Measurements from ENCODE around the gene RASGRP2. TPM values are rescaled to one million over a fixed set of nuclear protein-coding genes. Genes with fewer than 3 reads are reported as not detected.

RASGRP2 gene
- total and polyA plus RNA-seq, 2 donors (not counting 3 experiments of a cell fraction or from before 2014, with no cell fraction given), result 1.2 to 2.3 TPM

DNA sequence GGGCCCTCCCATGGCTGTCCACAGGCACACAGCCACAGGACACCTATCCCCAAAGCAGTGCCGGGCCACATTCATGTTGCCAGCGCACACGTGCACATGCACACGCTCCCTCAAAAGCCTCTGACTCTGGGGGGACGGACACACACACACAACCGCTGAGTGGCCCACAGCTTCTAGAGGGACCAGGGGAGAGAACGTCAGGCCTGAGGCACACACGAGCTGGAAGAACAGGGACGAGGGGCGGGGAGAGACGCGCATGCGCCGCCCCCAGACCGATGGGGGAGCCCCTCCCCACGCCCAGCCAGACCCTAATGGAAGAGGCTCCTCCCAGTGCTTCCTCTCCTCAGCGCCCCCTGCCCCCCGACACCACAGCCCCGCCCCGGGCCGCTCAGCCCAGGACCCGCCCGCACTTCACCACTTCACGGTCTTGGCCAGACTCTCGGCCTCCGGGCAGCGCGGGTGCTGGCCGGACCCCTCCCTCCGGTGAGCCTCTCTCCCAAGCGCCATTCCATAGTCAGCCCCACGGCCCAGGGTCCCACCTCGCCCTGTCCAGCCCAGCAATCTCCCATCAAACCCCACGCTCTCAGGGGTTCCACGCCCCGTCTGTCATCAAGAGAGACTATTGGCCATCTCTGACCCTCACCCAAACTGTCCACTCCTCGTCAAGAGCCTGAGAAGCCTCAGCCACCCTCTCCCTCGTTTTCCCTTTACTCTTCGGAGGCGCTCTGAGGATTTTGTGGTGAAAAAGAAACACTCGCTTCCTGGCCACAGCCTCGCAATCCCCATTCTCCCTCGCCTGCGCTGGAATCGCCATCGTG is 32.6 kb downstream of the RASGRP2 start:
- FAIRE-seq (no peak), DNase-seq (ENCODE audit: low read depth, low spot score) (no peak)
- no peaks in the 10 kb centered on the region for H3K9me1 ChIP-seq (replicated peaks; ENCODE audit: control insufficient read depth, extremely low read depth, insufficient read depth, low read length)
- POLR2A ChIA-PET, result no interaction called here
- peaks cover 51 to 65% of the 10 kb centered on the region in 2 experiments for H3K27me3 ChIP-seq (ENCODE audit: control insufficient read depth in 2 of 2, insufficient read depth in 2 of 2, low read length in 2 of 2)
- H3K4me3 ChIP-seq (replicated peaks in 1 of 3; ENCODE audit: insufficient read depth in 1 of 3, low read depth in 1 of 3, low read length in 3 of 3), result no peak overlapping the region
- dilution Hi-C loops (cut with MboI; ENCODE audit: extremely low pct_ligation_motif_present, low sequenced_read_pairs), result no loop called here
- no peaks in the 10 kb centered on the region for H3K79me2 ChIP-seq (ENCODE audit: control insufficient read depth, insufficient read depth, low read length)
- no peaks in the 10 kb centered on the region for H4K20me1 ChIP-seq (replicated peaks; ENCODE audit: control insufficient read depth, extremely low read depth, insufficient read depth, low read length)
- TF ChIP-seq FOS (IDR thresholded peaks at IDR 0.05; ENCODE audit: borderline replicate concordance, insufficient read depth, low read length), result no peak
- peak; percentile 15 for TF ChIP-seq EZH2 (IDR thresholded peaks at IDR 0.05; ENCODE audit: borderline replicate concordance, low read depth, low read length, severe bottlenecking)
- TF ChIP-seq JUN (IDR thresholded peaks at IDR 0.05; ENCODE audit: borderline replicate concordance, insufficient read depth, insufficient read length, low read depth), result no peak
- no peak overlapping the region for H2AFZ ChIP-seq (ENCODE audit: low read depth, low read length)
- BruUV-seq (replicated peaks), result no TSS peak
- CTCF ChIA-PET, result no interaction called here
- no peaks in the 10 kb centered on the region for H3K9me3 ChIP-seq (replicated peaks; ENCODE audit: control insufficient read depth, insufficient read depth, low read length)
- H3K4me1 ChIP-seq (ENCODE audit: control insufficient read depth, extremely low read depth, insufficient read depth, low read length), result no peaks in the 10 kb centered on the region
- intact Hi-C loops (cut with micrococcal nuclease), result no loop called here
- no peak overlapping the region for H3K27ac ChIP-seq (ENCODE audit: insufficient read depth, low read depth, low read length)
- H3K36me3 ChIP-seq (ENCODE audit: control insufficient read depth in 2 of 2, extremely low read depth in 1 of 2, insufficient read depth in 2 of 2, low read length in 2 of 2), result no peaks in the 10 kb centered on the region
- H3K4me2 ChIP-seq (ENCODE audit: insufficient read depth, low read length), result no peak overlapping the region
- no peak overlapping the region for H3K9ac ChIP-seq (replicated peaks; ENCODE audit: extremely low read depth, insufficient read depth, low read length)

DNA sequence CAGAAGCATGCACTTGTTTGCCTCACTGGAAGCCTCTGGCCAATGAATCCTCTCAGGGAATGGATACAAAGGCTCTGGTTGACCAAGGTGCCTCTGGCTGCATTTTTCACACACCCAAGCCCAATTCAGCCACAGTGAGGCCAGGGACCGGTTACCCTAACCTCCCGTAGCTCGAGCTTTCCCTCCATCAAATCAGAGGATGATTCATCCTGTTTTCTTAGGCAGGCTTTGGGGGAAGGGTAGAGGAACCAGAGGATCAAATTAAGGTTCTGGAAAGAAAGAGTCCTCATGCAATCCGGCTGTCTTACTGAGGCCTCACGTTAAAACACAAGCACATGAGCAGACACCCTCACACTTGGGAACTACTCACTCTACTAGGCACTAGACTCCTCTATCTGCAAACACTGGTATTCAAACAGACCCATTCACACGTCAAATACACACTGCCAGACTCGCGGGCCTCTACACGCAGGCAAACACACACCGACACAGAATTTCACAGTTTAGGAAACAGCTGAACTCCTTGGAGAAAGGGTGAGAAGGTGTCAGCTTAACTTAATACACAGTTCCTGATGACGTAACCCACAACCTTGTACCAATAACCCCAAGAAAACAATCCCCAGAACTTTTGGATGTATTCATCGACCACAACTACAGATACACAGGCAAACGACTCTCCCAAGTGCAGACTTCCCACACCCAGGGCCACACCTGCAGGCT is 33.4 kb downstream of the RASGRP2 start:
- intact Hi-C loops (cut with micrococcal nuclease), result no loop called here
- Histone ChIP-seq H2AFZ (ENCODE audit: low read depth, low read length) (no peak overlapping the region), H3K79me2 (ENCODE audit: control insufficient read depth, insufficient read depth, low read length) (no peaks in the 10 kb centered on the region), H3K9me3 (replicated peaks; ENCODE audit: control insufficient read depth, insufficient read depth, low read length) (no peaks in the 10 kb centered on the region), H4K20me1 (replicated peaks; ENCODE audit: control insufficient read depth, extremely low read depth, insufficient read depth, low read length) (no peaks in the 10 kb centered on the region), H3K4me3 (replicated peaks in 1 of 3; ENCODE audit: insufficient read depth in 1 of 3, low read depth in 1 of 3, low read length in 3 of 3) (no peak overlapping the region), H3K4me1 (ENCODE audit: control insufficient read depth, extremely low read depth, insufficient read depth, low read length) (no peaks in the 10 kb centered on the region), H3K9me1 (replicated peaks; ENCODE audit: control insufficient read depth, extremely low read depth, insufficient read depth, low read length) (no peaks in the 10 kb centered on the region), H3K9ac (replicated peaks; ENCODE audit: extremely low read depth, insufficient read depth, low read length) (no peak overlapping the region), H3K36me3 (ENCODE audit: control insufficient read depth in 2 of 2, extremely low read depth in 1 of 2, insufficient read depth in 2 of 2, low read length in 2 of 2) (no peaks in the 10 kb centered on the region), H3K27me3 (ENCODE audit: control insufficient read depth in 2 of 2, insufficient read depth in 2 of 2, low read length in 2 of 2) (peaks cover 45 to 58% of the 10 kb centered on the region in 2 experiments), H3K27ac (ENCODE audit: insufficient read depth, low read depth, low read length) (no peak overlapping the region), H3K4me2 (ENCODE audit: insufficient read depth, low read length) (no peak overlapping the region)
- CTCF ChIA-PET, result interaction anchor here (0.9 to 1.7 kb wide), 2 partner anchors 9 to 22 kb away, joined by 3 to 5 read pairs; no protein-coding TSS in a partner anchor
- no TSS peak for BruUV-seq (replicated peaks)
- DNase-seq (ENCODE audit: low read depth, low spot score) (no peak), FAIRE-seq (no peak)
- TF ChIP-seq MYC (IDR thresholded peaks at IDR 0.05; ENCODE audit: low read depth, low read length) (no peak), EZH2 (IDR thresholded peaks at IDR 0.05; ENCODE audit: borderline replicate concordance, low read depth, low read length, severe bottlenecking) (peak; percentile 59), POLR2AphosphoS5 (IDR thresholded peaks at IDR 0.05; ENCODE audit: insufficient read depth, low read depth, low read length) (no peak)
- TF ChIP-seq, protein P1, sequence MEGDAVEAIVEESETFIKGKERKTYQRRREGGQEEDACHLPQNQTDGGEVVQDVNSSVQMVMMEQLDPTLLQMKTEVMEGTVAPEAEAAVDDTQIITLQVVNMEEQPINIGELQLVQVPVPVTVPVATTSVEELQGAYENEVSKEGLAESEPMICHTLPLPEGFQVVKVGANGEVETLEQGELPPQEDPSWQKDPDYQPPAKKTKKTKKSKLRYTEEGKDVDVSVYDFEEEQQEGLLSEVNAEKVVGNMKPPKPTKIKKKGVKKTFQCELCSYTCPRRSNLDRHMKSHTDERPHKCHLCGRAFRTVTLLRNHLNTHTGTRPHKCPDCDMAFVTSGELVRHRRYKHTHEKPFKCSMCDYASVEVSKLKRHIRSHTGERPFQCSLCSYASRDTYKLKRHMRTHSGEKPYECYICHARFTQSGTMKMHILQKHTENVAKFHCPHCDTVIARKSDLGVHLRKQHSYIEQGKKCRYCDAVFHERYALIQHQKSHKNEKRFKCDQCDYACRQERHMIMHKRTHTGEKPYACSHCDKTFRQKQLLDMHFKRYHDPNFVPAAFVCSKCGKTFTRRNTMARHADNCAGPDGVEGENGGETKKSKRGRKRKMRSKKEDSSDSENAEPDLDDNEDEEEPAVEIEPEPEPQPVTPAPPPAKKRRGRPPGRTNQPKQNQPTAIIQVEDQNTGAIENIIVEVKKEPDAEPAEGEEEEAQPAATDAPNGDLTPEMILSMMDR (IDR thresholded peaks at IDR 0.05; ENCODE audit: extremely low read depth in 1 of 2, insufficient read depth in 1 of 2, low read depth in 1 of 2, low read length in 2 of 2), result no peak
- dilution Hi-C loops (cut with MboI; ENCODE audit: extremely low pct_ligation_motif_present, low sequenced_read_pairs), result no loop called here
- POLR2A ChIA-PET, result no interaction called here
